Progenitor cell of endocrine pancreas (in vitro differentiated cells): ENCODE data around the gene ERV3-1. TPM values are rescaled to one million over a fixed set of nuclear protein-coding genes. Genes with fewer than 3 reads are reported as not detected.
"Not testable (repeated sequence)": the region's sequence is repeated elsewhere in the genome, so short reads cannot be mapped to it uniquely, and the experiment has no call there.

Source experiments
- DNase-seq: peaks from one replicate; pipeline ENCODE4 v3.0.0; 2021; ENCODE audit warnings: low spot score; ENCODE audit not compliant: unreplicated experiment
- H3K27ac Mint-ChIP-seq: 2 replicates; pipeline ENCODE4 v1.8.0; 2021; ENCODE audit warnings: mild to moderate bottlenecking, moderate library complexity, mixed read lengths
- H3K27me3 Mint-ChIP-seq: 2 replicates; pipeline ENCODE4 v1.8.0; 2021; ENCODE audit warnings: mixed read lengths
- H3K36me3 Mint-ChIP-seq: 2 replicates; pipeline ENCODE4 v1.8.0; 2022; ENCODE audit warnings: mixed read lengths; ENCODE audit not compliant: insufficient read depth
- H3K4me1 Mint-ChIP-seq: 2 replicates; pipeline ENCODE4 v1.8.0; 2021; ENCODE audit warnings: low read depth, mixed read lengths
- H3K4me3 Mint-ChIP-seq: 2 replicates; pipeline ENCODE4 v1.8.0; 2021; ENCODE audit warnings: low read depth, mild to moderate bottlenecking, moderate library complexity, mixed read lengths
- H3K9me3 Mint-ChIP-seq: 2 replicates; pipeline ENCODE4 v1.8.0; 2021; ENCODE audit warnings: low read depth, mixed read lengths
- CTCF ChIP-seq: fragments of 200-600 bp; sonication (generic); IDR thresholded peaks from one replicate; pipeline ENCODE4 v1.5.0; 2021; ENCODE audit warnings: antibody characterized with exemption, mild to moderate bottlenecking; ENCODE audit not compliant: unreplicated experiment
- total RNA-seq: library from RNA; stranded (reverse); gene quantifications from 2 replicates; pipeline ENCODE4 v1.2.1, GENCODE V29; 2021

ERV3-1 gene
- total RNA-seq, 1 donor from 2014 or later, result 77.2 TPM

GRCh38 chr7:64951250-64951848 lies 55.1 kb downstream of the ERV3-1 start:
- DNase-seq, result no peak
- Mint-ChIP-seq H3K36me3 (peaks cover 1% of the 10 kb centered on the region), H3K4me1 (no peaks in the 10 kb centered on the region), H3K27me3 (peaks cover 28% of the 10 kb centered on the region), H3K9me3 (peaks cover 2% of the 10 kb centered on the region), H3K27ac (no peak overlapping the region), H3K4me3 (no peak overlapping the region)
- TF ChIP-seq CTCF, result peak; percentile 77

- H3K36me3 Mint-ChIP-seq, H3K4me3 Mint-ChIP-seq, H3K27ac Mint-ChIP-seq, DNase-seq, H3K4me1 Mint-ChIP-seq, H3K9me3 Mint-ChIP-seq: not testable (repeated sequence)
- peaks cover 35% of the 10 kb centered on the region for H3K27me3 Mint-ChIP-seq
These were observed 55.8 kb downstream of the ERV3-1 start for GRCh38 chr7:64950673-64951072.

GRCh38 chr7:64948774-64949173 lies 57.7 kb downstream of the ERV3-1 start:
- H3K27me3 Mint-ChIP-seq, result peaks cover 38% of the 10 kb centered on the region
- not testable (repeated sequence) for H3K27ac Mint-ChIP-seq

GRCh38 chr7:64947252-64948000 lies 59.1 kb downstream of the ERV3-1 start:
- peak overlapping the region; percentile 51 for H3K4me3 Mint-ChIP-seq
- no peak overlapping the region for H3K27ac Mint-ChIP-seq
- no peaks in the 10 kb centered on the region for H3K36me3 Mint-ChIP-seq
- H3K4me1 Mint-ChIP-seq, result no peaks in the 10 kb centered on the region
- TF ChIP-seq CTCF, result no peak
- DNase-seq, result peak; percentile 20
- peaks cover 38% of the 10 kb centered on the region for H3K27me3 Mint-ChIP-seq
- no peaks in the 10 kb centered on the region for H3K9me3 Mint-ChIP-seq

More at GRCh38 chr7:64948774-64949173, 57.7 kb downstream of the ERV3-1 start:
- H3K36me3 Mint-ChIP-seq, DNase-seq, H3K4me3 Mint-ChIP-seq, H3K9me3 Mint-ChIP-seq, H3K4me1 Mint-ChIP-seq: not testable (repeated sequence)

- Mint-ChIP-seq H3K4me1 (no peaks in the 10 kb centered on the region), H3K27ac (no peak overlapping the region), H3K9me3 (no peaks in the 10 kb centered on the region)
These were observed 59.7 kb downstream of the ERV3-1 start for GRCh38 chr7:64946772-64947171.

More at GRCh38 chr7:64946772-64947171, 59.7 kb downstream of the ERV3-1 start:
- Mint-ChIP-seq H3K27me3 (peaks cover 38% of the 10 kb centered on the region), H3K4me3 (peak overlapping the region; percentile 52), H3K36me3 (no peaks in the 10 kb centered on the region)
- no peak for DNase-seq
- TF ChIP-seq CTCF, result peak; percentile 44
